ENCODE measurements around the gene THOC6. TPM values are rescaled to one million over a fixed set of nuclear protein-coding genes. Genes with fewer than 3 reads are reported as not detected.

THOC6 gene
- total and polyA plus RNA-seq, 9 of the 15 experiments (the other 6 are each of a cell fraction or from before 2014, with no cell fraction given), result 2.5 to 65.4 (median 42.3) TPM

GRCh38 chr16:3020604-3021448 is 3.0 kb upstream of the THOC6 start (continued):
- no peak for TF ChIP-seq E2F4 (CRISPR knock-in tag; IDR thresholded peaks at IDR 0.05; ENCODE audit: low read depth)
- no peak for TF ChIP-seq THRAP3 (IDR thresholded peaks at IDR 0.05; ENCODE audit: borderline replicate concordance)
- no peak for TF ChIP-seq DACH1 (IDR thresholded peaks at IDR 0.05; ENCODE audit: partially characterized antibody)
- TF ChIP-seq UBTF (IDR thresholded peaks at IDR 0.05; ENCODE audit: borderline replicate concordance in 1 of 2, low read depth in 2 of 2, low read length in 2 of 2), result no peak
- TF ChIP-seq RBM39 (optimal IDR thresholded peaks at IDR 0.05; ENCODE audit: low read depth, low read length), result peak; percentile 50
- no peak for TF ChIP-seq NR2C2 (CRISPR knock-in tag; IDR thresholded peaks at IDR 0.05)
- TF ChIP-seq NR2C2 (tag; IDR thresholded peaks at IDR 0.05), result 0 out of 2 replicates have a peak, but pooled peaks have one; percentile 28
- no peak for TF ChIP-seq HINFP (tag; conservative IDR thresholded peaks at IDR 0.05; ENCODE audit: low read depth)
- no peak for TF ChIP-seq THRA (IDR thresholded peaks at IDR 0.05)
- no peak for TF ChIP-seq ZNF146 (CRISPR knock-in tag; IDR thresholded peaks at IDR 0.05; ENCODE audit: unreplicated experiment)
- TF ChIP-seq SNAPC5 (CRISPR knock-in tag; IDR thresholded peaks at IDR 0.05), result no peak
- peak; percentile 90 for TF ChIP-seq SMAD4 (CRISPR knock-in tag; conservative IDR thresholded peaks at IDR 0.05)
- TF ChIP-seq FUS (optimal IDR thresholded peaks at IDR 0.05; ENCODE audit: low read depth, low read length), result no peak
- TF ChIP-seq SMARCA5 (IDR thresholded peaks at IDR 0.05), result no peak
- no peak for TF ChIP-seq RUNX1 (IDR thresholded peaks at IDR 0.05; ENCODE audit: low read depth)
- no peak; the same call in 1 of the 2 replicates for TF ChIP-seq FOXP1 (CRISPR knock-in tag; IDR thresholded peaks at IDR 0.05)
- no peak for TF ChIP-seq E2F6 (IDR thresholded peaks at IDR 0.05; ENCODE audit: borderline replicate concordance in 1 of 2, extremely low read depth in 1 of 2, insufficient read depth in 1 of 2, insufficient read length in 1 of 2, low read depth in 1 of 2, low read length in 1 of 2, poor library complexity in 1 of 2, severe bottlenecking in 1 of 2)

All from K562 (cell line).